PFSK-1 (cell line): ENCODE measurements around the gene BIRC7.

Experiments
- FOXP2 ChIP-seq: optimal IDR thresholded peaks from 2 replicates; pipeline ENCODE3; 2011; ENCODE audit warnings: borderline replicate concordance, control low read depth, inconsistent platforms; ENCODE audit not compliant: insufficient read depth; ENCODE audit errors: extremely low read length, extremely low read depth
- POLR2AphosphoS5 ChIP-seq: IDR thresholded peaks from 2 replicates; pipeline ENCODE4 v1.6.1; 2012; ENCODE audit warnings: low read depth, mild to moderate bottlenecking, control low read depth, low read length, moderate library complexity
- REST ChIP-seq, 2 experiments: IDR thresholded peaks; 2 replicates each; pipeline versions ENCODE4 v1.6.1 to v1.8.0; 2011 to 2012; ENCODE audit warnings: low read depth in 2 of 2, low read length in 2 of 2, control low read depth in 1 of 2, inconsistent platforms in 1 of 2, mild to moderate bottlenecking in 1 of 2, moderate library complexity in 1 of 2; ENCODE audit not compliant: insufficient read depth in 1 of 2
- SIN3A ChIP-seq: IDR thresholded peaks from 2 replicates; pipeline ENCODE4 v1.6.1; 2012; ENCODE audit warnings: mild to moderate bottlenecking, low read length, moderate library complexity, borderline replicate concordance; ENCODE audit not compliant: insufficient read depth
- TAF1 ChIP-seq: IDR thresholded peaks from 2 replicates; pipeline ENCODE4 v1.6.1; 2012; ENCODE audit warnings: low read length, control low read depth, borderline replicate concordance; ENCODE audit not compliant: insufficient read depth

The BIRC7 gene

GRCh38 chr20:63284083-63284440 lies 48.4 kb downstream of the BIRC7 start:
- no peak for TF ChIP-seq REST (IDR thresholded peaks at IDR 0.05; ENCODE audit: insufficient read depth in 1 of 2, low read depth in 2 of 2, low read length in 2 of 2)
- TF ChIP-seq FOXP2, result no peak
- no peak for TF ChIP-seq POLR2AphosphoS5
- TF ChIP-seq TAF1, result no peak

DNA sequence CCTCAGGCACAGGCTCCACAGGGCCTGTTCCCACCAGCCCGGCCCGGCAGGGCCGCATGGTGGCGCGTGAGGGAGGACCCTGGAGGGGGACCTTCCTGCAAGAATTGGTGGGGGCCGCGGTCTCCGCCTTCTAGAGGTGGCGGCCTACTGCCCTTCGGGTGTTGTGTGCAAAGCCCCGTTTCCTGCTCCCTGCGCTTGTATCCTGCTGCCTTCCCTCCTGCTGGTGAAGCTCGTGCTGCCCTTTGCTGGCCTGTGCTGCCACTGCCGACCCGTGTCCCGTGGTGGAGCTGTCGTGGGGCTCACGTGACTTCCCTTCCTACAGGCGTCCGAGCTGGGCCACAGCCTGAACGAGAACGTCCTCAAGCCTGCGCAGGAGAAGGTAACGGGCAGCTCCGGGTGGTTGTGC lies 48.8 kb downstream of the BIRC7 start:
- no peak for TF ChIP-seq REST (IDR thresholded peaks at IDR 0.05; ENCODE audit: insufficient read depth in 1 of 2, low read depth in 2 of 2, low read length in 2 of 2)
- 0 out of 2 replicates have a peak, but pooled peaks have one; percentile 23 for TF ChIP-seq POLR2AphosphoS5

- TF ChIP-seq POLR2AphosphoS5 (no peak), REST (IDR thresholded peaks at IDR 0.05; ENCODE audit: insufficient read depth in 1 of 2, low read depth in 2 of 2, low read length in 2 of 2) (no peak), FOXP2 (no peak), TAF1 (no peak), SIN3A (no peak)
Observed at GRCh38 chr20:63284981-63285524, 49.3 kb downstream of the BIRC7 start.

DNA sequence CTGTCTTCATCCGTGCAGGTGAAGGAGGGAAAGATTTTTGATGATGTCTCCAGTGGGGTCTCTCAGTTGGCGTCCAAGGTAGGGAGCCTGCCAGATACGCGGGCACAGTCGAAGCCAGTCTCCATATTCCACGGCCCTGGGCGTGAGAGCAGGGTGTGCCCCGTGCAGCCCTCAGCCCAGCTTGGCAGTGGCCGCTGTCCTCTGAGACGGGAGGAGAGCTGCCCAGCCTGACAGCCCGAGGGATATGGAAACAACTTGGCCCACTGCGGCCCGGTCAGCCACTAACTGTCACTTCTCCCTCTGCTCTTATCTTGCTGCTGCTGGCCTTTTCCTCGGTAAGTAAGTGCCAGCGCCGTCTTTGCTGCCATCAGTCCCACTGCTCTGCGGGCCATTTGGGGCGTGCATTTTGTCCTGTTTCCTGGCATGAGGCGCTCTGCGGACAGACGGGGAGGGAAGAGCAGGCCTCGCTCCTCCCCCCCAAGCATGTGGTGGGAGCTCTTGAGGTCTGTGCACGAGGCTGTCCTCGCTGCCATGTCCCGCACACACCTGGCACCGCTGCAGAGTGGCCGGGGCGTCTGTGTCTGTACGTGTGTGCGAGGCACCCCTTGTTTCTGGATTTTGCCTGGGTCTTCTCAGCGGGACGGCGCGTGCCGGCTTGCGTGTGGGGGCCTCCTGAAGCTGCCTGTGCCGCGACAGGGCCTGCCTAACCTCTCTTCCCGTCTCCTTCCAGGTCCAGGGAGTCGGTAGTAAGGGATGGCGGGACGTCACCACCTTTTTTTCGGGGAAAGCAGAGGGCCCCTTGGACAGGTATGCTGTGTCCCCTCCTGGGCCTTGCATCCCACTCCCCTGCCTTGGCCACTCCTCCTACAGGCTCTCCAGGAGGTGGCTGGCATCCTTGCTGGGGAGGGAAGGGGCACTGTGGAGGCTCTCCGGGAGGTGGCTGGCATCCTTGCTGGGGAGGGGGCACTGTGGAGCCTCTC lies 50.2 kb downstream of the BIRC7 start:
- no peak for TF ChIP-seq REST (IDR thresholded peaks at IDR 0.05; ENCODE audit: insufficient read depth in 1 of 2, low read depth in 2 of 2, low read length in 2 of 2)
- no peak for TF ChIP-seq TAF1
- no peak for TF ChIP-seq SIN3A
- no peak for TF ChIP-seq FOXP2
- TF ChIP-seq POLR2AphosphoS5, result no peak
